Psoas muscle (tissue), 8 donors: ENCODE measurements around the gene TMEM175. TPM values are rescaled to one million over a fixed set of nuclear protein-coding genes. Genes with fewer than 3 reads are reported as not detected.
A peak's percentile ranks its signal among the peaks of the same experiment; 100 is the strongest.

Experiments used
- ATAC-seq, 4 donors: fragments of 200-7000 bp; cut with Tn5 transposase; one replicate each; pipeline ENCODE4 v1.9.1; 2020; ENCODE audit warnings: moderate library complexity in 3 of 4, mild to moderate bottlenecking in 2 of 4
- DNase-seq, 2 donors: peaks; one replicate each; pipeline ENCODE4 v3.0.0-alpha.2; 2020
- H3K27ac ChIP-seq: fragments of 200-600 bp; one replicate; pipeline ENCODE4 v1.8.0; 2022
- H3K27me3 ChIP-seq, 3 donors: fragments of 200-600 bp in 1 of 3; one replicate each; pipeline versions ENCODE4 v1.6.1 to v1.8.0; 2013 to 2022; ENCODE audit warnings: low read length in 2 of 3, mild to moderate bottlenecking in 2 of 3, moderate library complexity in 1 of 3; ENCODE audit not compliant: insufficient read depth in 3 of 3
- H3K36me3 ChIP-seq, 2 donors: fragments of 200-600 bp in 1 of 2; one replicate each; pipeline versions ENCODE4 v1.6.1 to v1.8.0; 2013 to 2022; ENCODE audit warnings: low read depth in 1 of 2, mild to moderate bottlenecking in 1 of 2, moderate library complexity in 1 of 2; ENCODE audit not compliant: insufficient read depth in 1 of 2
- H3K4me1 ChIP-seq: fragments of 200-600 bp; one replicate; pipeline ENCODE4 v1.8.0; 2022
- H3K4me3 ChIP-seq: fragments of 200-600 bp; one replicate; pipeline ENCODE4 v1.8.0; 2022; ENCODE audit warnings: mild to moderate bottlenecking
- H3K9me3 ChIP-seq: fragments of 200-600 bp; one replicate; pipeline ENCODE4 v1.8.0; 2022
- WGBS, 3 donors: extraction: QIAGEN DNeasy Blood & Tissue Kit; methylation state at CpG; one replicate each; pipeline versions ENCODE4 v1.1.6 to v1.1.7; 2013; 5-methylcytosine and 5-hydroxymethylcytosine counted together
- intact Hi-C, 2 donors: fragments of 100-400 bp; cut with DNase I; formaldehyde crosslinking; loops; one replicate each; pipeline versions ENCODE4 v1.11.0 to v1.14.2; 2022
- polyA plus RNA-seq, 3 donors: library from polyadenylated mRNA; stranded (reverse); fragments of 200-250 nt; gene quantifications; one replicate each; pipeline ENCODE4 v1.2.3, GENCODE V29; 2013
- total RNA-seq, 4 donors: library from RNA; stranded (reverse); fragmentation: NEBNext Ultra II Directional in 2 of 4; extraction: Animal tissue kit (Norgen Biotek cat#: 25700) in 2 of 4; gene quantifications; one replicate each; pipeline versions ENCODE4 v1.2.1 to v1.2.4, GENCODE V29; 2021 to 2023
- TF ChIP-seq, protein P1 (sequence below): fragments of 200-600 bp; IDR thresholded peaks from one replicate; pipeline ENCODE4 v1.8.0; 2022; ENCODE audit warnings: antibody characterized with exemption
- donor health status: healthy with polysubstance abuse.
- donor health status: DM: no; HTN: no; CAD: no; lungs with moderate emphysema.
- donor health status: Bipolar disorder and iron deficiency.
- donor health status: healthy.
- donor health status: DM: yes; HTN: yes; CAD: no.
- donor health status: DM: no; HTN: no; CAD: no.
- donor health status: DM: no; HTN: no; CAD: no.
- donor health status: DM: yes; HTN: yes; CAD: no.

The TMEM175 gene
- total and polyA plus RNA-seq, 7 donors: 8.7 to 23.9 (median 14.3) TPM

DNA sequence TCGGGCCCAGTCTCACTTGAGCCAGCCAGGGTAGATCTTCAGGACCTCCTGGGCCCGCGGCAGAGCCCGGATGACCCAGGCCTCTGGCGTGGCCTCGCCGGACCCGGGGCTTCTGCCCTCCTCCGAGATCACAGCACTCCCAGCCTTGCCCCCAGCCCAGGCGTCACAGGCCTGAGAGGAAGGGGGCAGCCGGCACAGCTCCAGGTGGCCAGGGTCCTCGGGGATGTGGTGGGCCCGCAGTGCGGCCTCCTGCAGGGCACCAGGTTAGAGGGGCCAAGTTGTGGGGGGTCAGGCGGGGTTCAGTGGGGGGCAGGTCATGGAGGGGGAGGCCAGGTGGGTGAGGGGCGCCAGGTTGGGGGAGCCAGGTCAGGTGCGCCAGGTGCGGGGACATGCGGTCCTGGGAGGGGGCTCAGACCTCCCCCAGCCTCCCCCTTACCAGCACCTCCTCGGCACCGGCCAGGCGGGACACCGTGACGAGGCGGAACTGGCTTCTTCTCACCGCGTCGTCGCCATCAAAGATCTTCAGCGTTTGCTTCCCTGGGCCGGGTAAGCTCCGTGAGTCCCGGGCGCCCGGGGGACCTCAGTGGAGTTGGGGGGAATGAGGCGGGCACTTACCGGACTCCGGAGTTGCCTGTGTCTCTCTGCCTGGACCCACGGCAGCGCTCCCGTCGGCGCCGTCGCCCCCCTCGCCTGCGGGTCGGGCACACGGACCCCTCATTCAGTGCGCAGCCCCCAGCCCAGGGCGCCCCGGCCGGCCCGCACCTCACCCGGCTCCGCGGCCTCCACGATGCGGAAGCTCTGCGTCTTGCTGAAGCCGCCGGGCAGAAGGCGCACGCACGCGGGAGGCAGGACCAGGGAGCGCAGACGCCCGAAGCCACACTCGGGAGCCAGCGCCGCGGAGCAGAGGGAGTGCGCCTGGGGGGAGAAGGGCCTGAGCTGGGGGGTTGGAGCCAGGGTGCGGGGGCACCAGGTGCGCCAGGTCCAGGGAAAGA, 35.1 kb downstream of the TMEM175 start:
- no peak overlapping the region for H3K4me3 ChIP-seq
- intact Hi-C loops: no loop called here
- peak in 1 of 2 donors; percentile 57 for DNase-seq
- no peak overlapping the region for H3K27ac ChIP-seq
- H3K4me1 ChIP-seq: peaks cover 13% of the 10 kb centered on the region
- TF ChIP-seq, protein P1, sequence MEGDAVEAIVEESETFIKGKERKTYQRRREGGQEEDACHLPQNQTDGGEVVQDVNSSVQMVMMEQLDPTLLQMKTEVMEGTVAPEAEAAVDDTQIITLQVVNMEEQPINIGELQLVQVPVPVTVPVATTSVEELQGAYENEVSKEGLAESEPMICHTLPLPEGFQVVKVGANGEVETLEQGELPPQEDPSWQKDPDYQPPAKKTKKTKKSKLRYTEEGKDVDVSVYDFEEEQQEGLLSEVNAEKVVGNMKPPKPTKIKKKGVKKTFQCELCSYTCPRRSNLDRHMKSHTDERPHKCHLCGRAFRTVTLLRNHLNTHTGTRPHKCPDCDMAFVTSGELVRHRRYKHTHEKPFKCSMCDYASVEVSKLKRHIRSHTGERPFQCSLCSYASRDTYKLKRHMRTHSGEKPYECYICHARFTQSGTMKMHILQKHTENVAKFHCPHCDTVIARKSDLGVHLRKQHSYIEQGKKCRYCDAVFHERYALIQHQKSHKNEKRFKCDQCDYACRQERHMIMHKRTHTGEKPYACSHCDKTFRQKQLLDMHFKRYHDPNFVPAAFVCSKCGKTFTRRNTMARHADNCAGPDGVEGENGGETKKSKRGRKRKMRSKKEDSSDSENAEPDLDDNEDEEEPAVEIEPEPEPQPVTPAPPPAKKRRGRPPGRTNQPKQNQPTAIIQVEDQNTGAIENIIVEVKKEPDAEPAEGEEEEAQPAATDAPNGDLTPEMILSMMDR: no peak
- H3K9me3 ChIP-seq: no peaks in the 10 kb centered on the region
- H3K27me3 ChIP-seq: peaks cover 0 to 8% (median 2%) of the 10 kb centered on the region in 3 donors
- H3K36me3 ChIP-seq: peaks cover 0 to 21% of the 10 kb centered on the region in 2 donors
- 43 to 45% (median 44%) methylated on average over 54 to 76 of the region's 76 CpGs for WGBS, 3 donors
- ATAC-seq: no peak

DNA sequence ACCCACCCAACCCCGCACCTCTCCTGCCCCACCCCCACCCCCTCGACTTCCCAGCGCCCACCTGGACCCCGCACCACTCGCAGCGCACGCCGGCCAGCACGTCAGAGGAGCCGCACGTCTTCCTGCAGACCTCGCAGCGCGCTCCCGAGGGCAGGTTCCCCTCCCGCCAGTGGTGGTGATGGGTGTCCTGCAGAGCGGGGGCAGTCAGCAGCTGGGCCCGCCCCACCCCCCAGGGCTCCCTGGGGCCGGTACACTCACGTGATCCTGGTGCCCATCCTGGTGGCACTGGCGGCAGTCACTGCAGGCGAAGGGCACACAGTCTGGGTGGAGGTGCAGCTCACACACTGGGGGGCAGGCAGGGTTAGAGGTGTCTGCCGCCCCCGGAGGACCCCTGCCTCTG, 36.0 kb downstream of the TMEM175 start:
- ATAC-seq (no peak), DNase-seq (no peak)
- no peak overlapping the region for H3K4me3 ChIP-seq
- peaks cover 18% of the 10 kb centered on the region for H3K4me1 ChIP-seq
- H3K27ac ChIP-seq: no peak overlapping the region
- peaks cover 0 to 8% (median 2%) of the 10 kb centered on the region in 3 donors for H3K27me3 ChIP-seq
- intact Hi-C loops: no loop called here
- peaks cover 0 to 14% of the 10 kb centered on the region in 2 donors for H3K36me3 ChIP-seq
- WGBS, 3 donors: 26 to 29% (median 29%) methylated on average over 12 to 24 of the region's 24 CpGs
- H3K9me3 ChIP-seq: no peaks in the 10 kb centered on the region
- TF ChIP-seq, protein P1: no peak

DNA sequence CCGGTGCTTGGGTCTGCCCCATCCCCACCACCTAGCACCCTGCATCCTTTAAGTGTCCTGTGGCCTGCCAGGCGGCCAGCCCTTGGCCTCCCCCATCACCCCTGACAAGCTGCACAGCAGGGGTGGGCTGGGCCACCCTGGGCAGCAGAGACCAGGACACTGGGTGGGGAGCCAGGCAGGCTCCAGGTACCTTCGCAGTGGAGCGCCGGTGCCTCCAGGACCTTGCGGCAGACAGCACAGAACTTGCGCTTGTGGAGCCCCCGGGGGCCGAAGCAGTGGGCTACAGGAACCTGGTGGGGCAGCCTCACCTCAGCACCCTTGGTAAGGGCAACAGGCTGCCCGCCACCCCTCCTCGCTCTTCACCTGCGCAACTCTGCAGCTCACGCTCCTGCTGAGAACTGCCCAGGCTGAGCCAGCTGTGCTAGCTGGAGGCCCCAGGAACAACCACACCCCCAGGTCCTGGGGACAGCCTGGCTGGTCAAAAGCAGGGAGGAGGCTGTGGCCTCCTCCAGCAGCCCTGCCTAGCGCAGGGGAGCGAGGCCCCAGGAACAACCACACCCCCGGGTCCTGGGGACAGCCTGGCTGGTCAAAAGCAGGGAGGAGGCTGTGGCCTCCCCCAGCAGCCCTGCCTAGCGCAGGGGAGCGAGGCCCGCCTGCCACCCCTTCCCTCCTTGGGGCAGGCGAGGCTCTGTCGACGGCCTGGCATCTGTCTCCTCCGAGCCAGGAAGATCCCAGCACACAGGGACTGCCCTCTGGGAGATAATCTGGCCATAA, 36.5 kb downstream of the TMEM175 start:
- peaks cover 18% of the 10 kb centered on the region for H3K4me1 ChIP-seq
- intact Hi-C loops: no loop called here
- peaks cover 0 to 14% of the 10 kb centered on the region in 2 donors for H3K36me3 ChIP-seq
- 84 to 87% (median 86%) methylated on average over 22 to 23 of the region's 23 CpGs for WGBS, 3 donors
- H3K9me3 ChIP-seq: no peaks in the 10 kb centered on the region
- no peak for DNase-seq
- peaks cover 0 to 8% (median 2%) of the 10 kb centered on the region in 3 donors for H3K27me3 ChIP-seq
- no peak overlapping the region for H3K4me3 ChIP-seq
- TF ChIP-seq, protein P1: no peak
- ATAC-seq: no peak
- no peak overlapping the region for H3K27ac ChIP-seq

DNA sequence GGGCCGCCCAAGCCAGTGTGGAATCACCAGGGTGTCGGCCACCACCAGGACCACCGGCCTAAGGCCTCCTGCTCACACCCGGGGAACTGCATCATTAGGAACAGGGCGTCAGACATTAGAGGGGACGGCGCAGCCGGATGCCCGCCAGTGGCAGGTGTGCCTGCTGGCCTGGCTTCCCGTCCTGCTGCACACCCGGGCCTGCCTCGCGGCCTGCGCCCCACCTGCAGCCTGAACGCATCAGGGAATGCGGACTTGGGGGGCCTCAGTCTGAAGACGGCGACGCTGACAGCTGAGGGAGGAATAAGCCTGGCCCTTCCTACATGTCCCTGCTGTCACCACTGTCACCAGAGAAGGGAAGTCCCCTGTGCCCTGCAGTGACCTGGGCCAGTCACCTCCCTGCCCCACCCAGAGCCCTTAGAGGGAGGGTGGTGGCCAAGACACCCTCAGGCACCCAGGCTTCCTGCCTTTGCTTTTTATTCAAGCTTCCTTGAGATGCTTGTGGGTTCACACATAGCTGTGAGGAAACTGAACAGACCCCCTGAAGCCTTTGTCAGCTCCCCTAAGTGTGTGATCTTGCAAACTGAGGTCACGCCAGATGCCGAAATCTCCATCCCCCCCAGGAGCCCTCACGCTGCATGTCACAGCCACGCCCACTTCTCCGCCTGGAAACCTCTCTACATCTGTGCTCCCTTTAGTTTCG, 37.9 kb downstream of the TMEM175 start:
- Histone ChIP-seq H3K4me1 (peaks cover 18% of the 10 kb centered on the region), H3K9me3 (no peaks in the 10 kb centered on the region), H3K36me3 (peaks cover 0 to 14% of the 10 kb centered on the region in 2 donors), H3K27me3 (peaks cover 0 to 8% (median 2%) of the 10 kb centered on the region in 3 donors), H3K27ac (no peak overlapping the region), H3K4me3 (no peak overlapping the region)
- ATAC-seq: no peak
- intact Hi-C loops: loop anchor here in 1 of 2 donors (5.0 kb wide), 1 partner anchor 38 kb away; the partner anchor contains the start of genes GAK and TMEM175
- no peak for DNase-seq
- WGBS, 3 donors: 89 to 91% (median 90%) methylated on average over 25 of the region's 25 CpGs
- TF ChIP-seq, protein P1: no peak
